K562 (cell line): ENCODE data around the gene SLC20A1. TPM values are rescaled to one million over a fixed set of nuclear protein-coding genes. Genes with fewer than 3 reads are reported as not detected.

ENCODE experiments used
- ASH1L ChIP-seq: fragments of 450-650 bp; IDR thresholded peaks from 2 replicates; pipeline ENCODE4 v1.6.1; 2018; ENCODE audit warnings: borderline replicate concordance, mild to moderate bottlenecking, low read depth; ENCODE audit not compliant: partially characterized antibody
- ETS2 ChIP-seq: IDR thresholded peaks from 2 replicates; pipeline ENCODE4 v1.6.1; 2016; ENCODE audit warnings: borderline replicate concordance, missing genetic modification characterization, mild to moderate bottlenecking, moderate library complexity, missing compliant biosample characterization; ENCODE audit not compliant: poor library complexity, severe bottlenecking
- FOXK2 ChIP-seq, 2 experiments: fragments of 450-650 bp; IDR thresholded peaks in 1 of 2; conservative IDR thresholded peaks in 1 of 2; 2 replicates each; pipeline ENCODE4 v1.6.1; 2016; ENCODE audit warnings: low read depth in 2 of 2, mild to moderate bottlenecking in 1 of 2
- GTF2E2 ChIP-seq: fragments of 200-800 bp; sonication (Bioruptor generic); IDR thresholded peaks from 2 replicates; pipeline ENCODE4 v1.6.1; 2016; ENCODE audit warnings: missing genetic modification characterization, missing compliant biosample characterization
- GTF2F1 ChIP-seq: IDR thresholded peaks from 2 replicates; pipeline ENCODE4 v1.6.1; 2011; ENCODE audit warnings: low read depth, low read length, improper control_type of control experiment
- MED1 ChIP-seq: sonication (generic); formaldehyde crosslinking; IDR thresholded peaks from 2 replicates; pipeline ENCODE4 v1.8.1; 2023; ENCODE audit warnings: missing genetic modification reagents, borderline replicate concordance
- MEF2A ChIP-seq: IDR thresholded peaks from 2 replicates; pipeline ENCODE4 v1.6.1; 2011; ENCODE audit warnings: low read depth, mild to moderate bottlenecking, low read length, moderate library complexity; ENCODE audit not compliant: control insufficient read depth
- NFYB ChIP-seq: IDR thresholded peaks from 2 replicates; pipeline ENCODE4 v1.6.1; 2011; ENCODE audit warnings: mild to moderate bottlenecking, moderate library complexity; ENCODE audit not compliant: insufficient read length; ENCODE audit errors: extremely low read depth
- SMAD1 ChIP-seq: fragments of 150-350 bp; IDR thresholded peaks from 2 replicates; pipeline ENCODE4 v1.6.1; 2014; ENCODE audit warnings: low read length, low read depth; ENCODE audit not compliant: partially characterized antibody
- SPI1 ChIP-seq: IDR thresholded peaks from 2 replicates; pipeline ENCODE4 v1.6.1; 2011; ENCODE audit warnings: low read depth, low read length, control low read depth, borderline replicate concordance
- SRSF7 ChIP-seq: fragments of 200-400 bp; formaldehyde crosslinking; optimal IDR thresholded peaks from 2 replicates; pipeline ENCODE3; 2017; ENCODE audit warnings: mild to moderate bottlenecking, low read depth, low read length
- polyA plus RNA-seq, 8 experiments: library from polyadenylated mRNA; depleted of rRNA in 4 of 8; stranded (reverse) in 5 of 8; unstranded in 3 of 8; fragments of >200 nt; fragmentation: Nextera tagmentation in 2 of 8; fragmentation: Illumina TruSeq in 1 of 8; extraction: Ambion mirVana in 2 of 8; extraction: Trizol in 1 of 8; gene quantifications; 2 replicates each; pipeline versions ENCODE4 v1.2.1 to v1.2.3, GENCODE V29; 2011 to 2014; ENCODE audit warnings: inconsistent platforms in 1 of 8, missing spikeins in 1 of 8
- total RNA-seq, 7 experiments: library from RNA; depleted of rRNA in 6 of 7; stranded (reverse); fragments of >200 nt in 6 of 7; fragmentation: Illumina TruSeq in 2 of 7; extraction: Trizol in 2 of 7; gene quantifications; 2 replicates each; pipeline versions ENCODE4 v1.2.1 to v1.2.3, GENCODE V29; 2011 to 2021; ENCODE audit warnings: low replicate concordance in 1 of 7
- TF ChIP-seq, protein P1 (sequence below): sonication (generic); formaldehyde crosslinking; IDR thresholded peaks from 2 replicates; pipeline ENCODE4 v1.8.1; 2022; ENCODE audit warnings: missing genetic modification reagents
- TF ChIP-seq, protein P2 (sequence below): fragments of 450-650 bp; conservative IDR thresholded peaks from 2 replicates; pipeline ENCODE4 v1.6.1; 2016; ENCODE audit warnings: missing genetic modification characterization, low read depth, mild to moderate bottlenecking, missing compliant biosample characterization, moderate library complexity
- TF ChIP-seq, protein P3 (sequence below): fragments of 250-450 bp; sonication (Bioruptor Pico); IDR thresholded peaks from 2 replicates; pipeline ENCODE4 v1.8.0; 2021; ENCODE audit warnings: borderline replicate concordance, mild to moderate bottlenecking, moderate library complexity; ENCODE audit not compliant: poor library complexity, severe bottlenecking
- TF ChIP-seq, protein P4 (sequence below): fragments of 250-450 bp; sonication (Bioruptor Pico); IDR thresholded peaks from 2 replicates; pipeline ENCODE4 v1.9.0; 2021; ENCODE audit warnings: mild to moderate bottlenecking
- TF ChIP-seq, protein P5 (sequence below), 3 experiments: fragments of 200-800 bp in 1 of 3; sonication (Bioruptor generic) in 1 of 3; sonication (generic) in 1 of 3; formaldehyde crosslinking in 1 of 3; IDR thresholded peaks; 2 replicates each; pipeline versions ENCODE4 v1.6.1 to v1.8.0; 2016 to 2022; ENCODE audit warnings: mild to moderate bottlenecking in 2 of 3, missing compliant biosample characterization in 2 of 3, missing genetic modification characterization in 2 of 3, missing genetic modification reagents in 1 of 3
- TF ChIP-seq, protein P6 (sequence below): fragments of 200-800 bp; sonication (Bioruptor generic); IDR thresholded peaks from 2 replicates; pipeline ENCODE4 v1.6.1; 2017; ENCODE audit warnings: missing genetic modification characterization, missing compliant biosample characterization

The SLC20A1 gene
- total and polyA plus RNA-seq, 9 of the 15 experiments (the other 6 are each of a cell fraction or from before 2014, with no cell fraction given) = 53.8 to 150 (median 74.7) TPM

DNA sequence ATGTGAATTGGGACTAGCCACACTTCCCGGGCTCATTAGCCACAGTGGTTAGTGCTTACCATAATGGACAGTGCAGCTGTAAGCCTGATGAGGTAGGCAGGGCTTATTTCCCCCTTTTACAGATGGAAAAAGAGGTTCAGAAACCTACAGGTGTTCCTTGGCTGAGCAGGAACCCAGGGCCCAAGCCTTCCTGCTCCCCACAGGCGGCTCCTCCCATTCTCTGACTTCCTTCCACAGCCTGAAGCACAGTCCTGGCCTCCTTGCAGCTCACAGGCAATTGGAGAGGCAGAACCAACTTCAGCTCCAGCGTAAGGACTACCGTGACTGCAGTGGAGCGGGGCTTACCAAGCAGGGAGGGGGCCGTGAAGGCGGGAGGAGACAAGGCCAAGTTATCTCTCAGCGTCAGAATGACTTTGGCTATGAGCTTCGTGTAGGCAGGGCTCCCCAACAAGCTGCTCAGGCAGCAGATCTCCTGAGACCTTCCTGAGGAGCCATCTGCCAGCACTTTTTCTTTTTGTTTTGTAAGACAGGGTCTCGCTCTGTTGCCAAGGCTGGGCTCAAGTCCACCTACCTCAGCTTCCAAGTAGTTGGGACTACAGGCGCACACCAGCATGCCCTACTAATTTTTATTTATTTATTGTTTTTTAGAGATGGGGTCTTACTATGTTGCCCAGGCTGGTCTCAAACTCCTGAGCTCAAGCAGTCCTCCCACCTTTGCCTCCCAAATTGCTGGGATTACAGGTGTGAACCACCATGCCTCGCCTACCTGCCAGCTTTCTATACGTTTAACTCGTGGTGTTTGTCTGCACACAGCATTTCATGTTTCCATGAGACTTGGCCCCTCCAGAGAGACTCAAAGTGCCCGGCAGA lies 40.8 kb downstream of the SLC20A1 start (continued):
- TF ChIP-seq, protein P1, sequence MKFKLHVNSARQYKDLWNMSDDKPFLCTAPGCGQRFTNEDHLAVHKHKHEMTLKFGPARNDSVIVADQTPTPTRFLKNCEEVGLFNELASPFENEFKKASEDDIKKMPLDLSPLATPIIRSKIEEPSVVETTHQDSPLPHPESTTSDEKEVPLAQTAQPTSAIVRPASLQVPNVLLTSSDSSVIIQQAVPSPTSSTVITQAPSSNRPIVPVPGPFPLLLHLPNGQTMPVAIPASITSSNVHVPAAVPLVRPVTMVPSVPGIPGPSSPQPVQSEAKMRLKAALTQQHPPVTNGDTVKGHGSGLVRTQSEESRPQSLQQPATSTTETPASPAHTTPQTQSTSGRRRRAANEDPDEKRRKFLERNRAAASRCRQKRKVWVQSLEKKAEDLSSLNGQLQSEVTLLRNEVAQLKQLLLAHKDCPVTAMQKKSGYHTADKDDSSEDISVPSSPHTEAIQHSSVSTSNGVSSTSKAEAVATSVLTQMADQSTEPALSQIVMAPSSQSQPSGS (CRISPR knock-in tag) = no peak
- TF ChIP-seq, protein P2, sequence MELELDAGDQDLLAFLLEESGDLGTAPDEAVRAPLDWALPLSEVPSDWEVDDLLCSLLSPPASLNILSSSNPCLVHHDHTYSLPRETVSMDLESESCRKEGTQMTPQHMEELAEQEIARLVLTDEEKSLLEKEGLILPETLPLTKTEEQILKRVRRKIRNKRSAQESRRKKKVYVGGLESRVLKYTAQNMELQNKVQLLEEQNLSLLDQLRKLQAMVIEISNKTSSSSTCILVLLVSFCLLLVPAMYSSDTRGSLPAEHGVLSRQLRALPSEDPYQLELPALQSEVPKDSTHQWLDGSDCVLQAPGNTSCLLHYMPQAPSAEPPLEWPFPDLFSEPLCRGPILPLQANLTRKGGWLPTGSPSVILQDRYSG (tag) = no peak; the same call in 1 of the 2 replicates
- TF ChIP-seq ETS2 (peak; percentile 30), SMAD1 (no peak), NFYB (no peak), GTF2F1 (0 out of 2 replicates have a peak, but pooled peaks have one; percentile 24), SPI1 (peak; percentile 48; the same call in 1 of the 2 replicates), MEF2A (no peak), ASH1L (no peak), SRSF7 (no peak), GTF2E2 (tag) (no peak), MED1 (CRISPR knock-in tag) (no peak), FOXK2 (conservative IDR thresholded peaks at IDR 0.05 in 1 of 2, IDR thresholded peaks at IDR 0.05 in 1 of 2; ENCODE audit: low read depth in 2 of 2) (no peak)
- TF ChIP-seq, protein P3, sequence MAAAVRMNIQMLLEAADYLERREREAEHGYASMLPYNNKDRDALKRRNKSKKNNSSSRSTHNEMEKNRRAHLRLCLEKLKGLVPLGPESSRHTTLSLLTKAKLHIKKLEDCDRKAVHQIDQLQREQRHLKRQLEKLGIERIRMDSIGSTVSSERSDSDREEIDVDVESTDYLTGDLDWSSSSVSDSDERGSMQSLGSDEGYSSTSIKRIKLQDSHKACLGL = no peak
- TF ChIP-seq, protein P4, sequence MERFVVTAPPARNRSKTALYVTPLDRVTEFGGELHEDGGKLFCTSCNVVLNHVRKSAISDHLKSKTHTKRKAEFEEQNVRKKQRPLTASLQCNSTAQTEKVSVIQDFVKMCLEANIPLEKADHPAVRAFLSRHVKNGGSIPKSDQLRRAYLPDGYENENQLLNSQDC (CRISPR knock-in tag) = no peak
- TF ChIP-seq, protein P5, sequence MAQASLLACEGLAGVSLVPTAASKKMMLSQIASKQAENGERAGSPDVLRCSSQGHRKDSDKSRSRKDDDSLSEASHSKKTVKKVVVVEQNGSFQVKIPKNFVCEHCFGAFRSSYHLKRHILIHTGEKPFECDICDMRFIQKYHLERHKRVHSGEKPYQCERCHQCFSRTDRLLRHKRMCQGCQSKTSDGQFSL (CRISPR knock-in tag; IDR thresholded peaks at IDR 0.05) = no peak
- TF ChIP-seq, protein P5 (tag; IDR thresholded peaks at IDR 0.05) = no peak
- TF ChIP-seq, protein P6, sequence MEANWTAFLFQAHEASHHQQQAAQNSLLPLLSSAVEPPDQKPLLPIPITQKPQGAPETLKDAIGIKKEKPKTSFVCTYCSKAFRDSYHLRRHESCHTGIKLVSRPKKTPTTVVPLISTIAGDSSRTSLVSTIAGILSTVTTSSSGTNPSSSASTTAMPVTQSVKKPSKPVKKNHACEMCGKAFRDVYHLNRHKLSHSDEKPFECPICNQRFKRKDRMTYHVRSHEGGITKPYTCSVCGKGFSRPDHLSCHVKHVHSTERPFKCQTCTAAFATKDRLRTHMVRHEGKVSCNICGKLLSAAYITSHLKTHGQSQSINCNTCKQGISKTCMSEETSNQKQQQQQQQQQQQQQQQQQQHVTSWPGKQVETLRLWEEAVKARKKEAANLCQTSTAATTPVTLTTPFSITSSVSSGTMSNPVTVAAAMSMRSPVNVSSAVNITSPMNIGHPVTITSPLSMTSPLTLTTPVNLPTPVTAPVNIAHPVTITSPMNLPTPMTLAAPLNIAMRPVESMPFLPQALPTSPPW (CRISPR knock-in tag) = peak; percentile 54; the same call in 1 of the 2 replicates
